Karpas-422 (cell line): ENCODE measurements around the gene ZNF646. TPM values are rescaled to one million over a fixed set of nuclear protein-coding genes. Genes with fewer than 3 reads are reported as not detected.

Source experiments
- DNase-seq: peaks from one replicate; pipeline ENCODE4 v3.0.0-alpha.2; 2015
- H2AFZ ChIP-seq: fragments of 200-600 bp; sonication (generic); 2 replicates; pipeline ENCODE4 v1.6.1; 2014; ENCODE audit warnings: antibody characterized with exemption, low read length, mixed read lengths
- H3K27ac ChIP-seq: fragments of 200-600 bp; sonication (generic); 2 replicates; pipeline ENCODE4 v1.5.1; 2014; ENCODE audit warnings: mild to moderate bottlenecking, low read length, moderate library complexity
- H3K27me3 ChIP-seq: fragments of 200-600 bp; sonication (generic); 2 replicates; pipeline ENCODE4 v1.6.1; 2014; ENCODE audit warnings: low read length, mixed read lengths
- H3K36me3 ChIP-seq: fragments of 200-600 bp; sonication (generic); 2 replicates; pipeline ENCODE4 v1.6.1; 2014; ENCODE audit warnings: low read length, mixed read lengths; ENCODE audit not compliant: insufficient read depth
- H3K4me1 ChIP-seq: fragments of 200-600 bp; sonication (generic); 2 replicates; pipeline ENCODE4 v1.6.1; 2014; ENCODE audit warnings: mild to moderate bottlenecking, low read length, mixed read lengths
- H3K4me2 ChIP-seq: fragments of 200-600 bp; sonication (generic); 2 replicates; pipeline ENCODE4 v1.6.1; 2014; ENCODE audit warnings: low read length, low read depth, mild to moderate bottlenecking; ENCODE audit not compliant: poor library complexity, severe bottlenecking
- H3K4me3 ChIP-seq: fragments of 200-600 bp; sonication (generic); 2 replicates; pipeline ENCODE4 v1.5.1; 2014; ENCODE audit warnings: mild to moderate bottlenecking, antibody characterized with exemption, low read length, mixed read lengths
- H3K79me2 ChIP-seq: fragments of 200-600 bp; sonication (generic); 2 replicates; pipeline ENCODE4 v1.6.1; 2014; ENCODE audit warnings: mild to moderate bottlenecking, low read length, mixed read lengths
- H3K9ac ChIP-seq: fragments of 200-600 bp; sonication (generic); 2 replicates; pipeline ENCODE4 v1.6.0; 2014; ENCODE audit warnings: low read length
- H3K9me2 ChIP-seq: fragments of 200-600 bp; sonication (generic), shearing (Covaris generic); replicated peaks from 2 replicates; pipeline ENCODE4 v1.6.0; 2014; ENCODE audit warnings: mild to moderate bottlenecking, low read length, moderate library complexity; ENCODE audit not compliant: insufficient read depth
- H3K9me3 ChIP-seq: fragments of 300-700, 200-600 bp; sonication (generic); 2 replicates; pipeline ENCODE4 v1.6.1; 2014; ENCODE audit warnings: low read length, mixed read lengths
- H4K20me1 ChIP-seq: fragments of 200-600 bp; sonication (generic); 2 replicates; pipeline ENCODE4 v1.6.1; 2014; ENCODE audit warnings: mild to moderate bottlenecking, antibody characterized with exemption, low read length, low read depth; ENCODE audit not compliant: insufficient read depth
- total RNA-seq: library from RNA; depleted of rRNA; stranded (reverse); fragments of >200 nt; shearing (Covaris generic); gene quantifications from 2 replicates; pipeline ENCODE4 v1.2.3, GENCODE V29; 2014; ENCODE audit warnings: low replicate concordance

Gene ZNF646
- total RNA-seq, 1 experiment from 2014 or later = 22.0 TPM

- H3K79me2 ChIP-seq = peaks cover 31% of the 10 kb centered on the region
- no peaks in the 10 kb centered on the region for H3K27me3 ChIP-seq
- H3K4me3 ChIP-seq = no peak overlapping the region
- no peaks in the 10 kb centered on the region for H3K9me2 ChIP-seq
- H3K4me2 ChIP-seq = no peak overlapping the region
- H2AFZ ChIP-seq = no peak overlapping the region
- no peak for DNase-seq
- H3K4me1 ChIP-seq = peaks cover 9% of the 10 kb centered on the region
- H3K9ac ChIP-seq = no peak overlapping the region
- no peaks in the 10 kb centered on the region for H4K20me1 ChIP-seq
- H3K36me3 ChIP-seq = 0 out of 2 replicates have a peak, but pooled peaks cover 6% of the 10 kb centered on the region
- H3K9me3 ChIP-seq = no peaks in the 10 kb centered on the region
- no peak overlapping the region for H3K27ac ChIP-seq
These were observed 5.9 kb downstream of the ZNF646 start for GRCh38 chr16:31080035-31080629.

DNA sequence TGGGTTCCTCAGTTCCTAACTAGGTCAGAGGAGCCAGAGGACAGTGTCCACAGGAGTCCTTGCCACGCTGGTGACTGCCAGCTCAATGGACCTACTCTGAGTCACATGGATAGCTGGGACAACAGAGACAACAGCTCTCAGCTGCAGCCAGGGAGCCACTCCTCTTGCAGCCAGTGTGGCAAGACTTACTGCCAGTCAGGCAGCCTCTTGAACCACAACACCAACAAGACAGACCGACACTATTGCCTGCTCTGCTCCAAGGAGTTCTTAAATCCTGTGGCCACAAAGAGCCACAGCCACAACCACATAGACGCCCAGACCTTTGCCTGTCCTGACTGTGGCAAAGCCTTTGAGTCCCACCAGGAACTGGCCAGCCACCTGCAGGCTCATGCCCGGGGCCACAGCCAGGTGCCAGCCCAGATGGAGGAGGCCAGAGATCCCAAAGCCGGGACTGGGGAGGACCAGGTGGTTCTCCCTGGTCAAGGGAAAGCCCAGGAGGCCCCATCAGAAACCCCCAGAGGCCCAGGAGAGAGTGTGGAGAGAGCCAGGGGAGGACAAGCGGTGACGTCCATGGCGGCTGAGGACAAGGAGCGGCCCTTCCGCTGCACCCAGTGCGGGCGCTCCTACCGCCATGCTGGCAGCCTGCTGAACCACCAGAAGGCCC, 6.7 kb downstream of the ZNF646 start:
- Histone ChIP-seq H3K4me2 (no peak overlapping the region), H3K27me3 (no peaks in the 10 kb centered on the region), H2AFZ (no peak overlapping the region), H3K9ac (no peak overlapping the region), H3K4me3 (no peak overlapping the region), H3K79me2 (peaks cover 24% of the 10 kb centered on the region), H3K9me2 (no peaks in the 10 kb centered on the region), H3K27ac (no peak overlapping the region), H3K4me1 (peaks cover 9% of the 10 kb centered on the region), H3K36me3 (0 out of 2 replicates have a peak, but pooled peaks cover 6% of the 10 kb centered on the region), H3K9me3 (no peaks in the 10 kb centered on the region), H4K20me1 (no peaks in the 10 kb centered on the region; the same call in 1 of the 2 replicates)
- no peak for DNase-seq

GRCh38 chr16:31081428-31082351, 7.5 kb downstream of the ZNF646 start:
- Histone ChIP-seq H3K9ac (no peak overlapping the region), H3K4me2 (no peak overlapping the region), H3K4me1 (peaks cover 12% of the 10 kb centered on the region), H4K20me1 (no peaks in the 10 kb centered on the region; the same call in 1 of the 2 replicates), H3K9me3 (no peaks in the 10 kb centered on the region), H3K79me2 (peaks cover 16% of the 10 kb centered on the region), H2AFZ (no peak overlapping the region), H3K9me2 (no peaks in the 10 kb centered on the region), H3K27me3 (no peaks in the 10 kb centered on the region), H3K27ac (no peak overlapping the region), H3K36me3 (0 out of 2 replicates have a peak, but pooled peaks cover 3% of the 10 kb centered on the region), H3K4me3 (no peak overlapping the region)
- no peak for DNase-seq

DNA sequence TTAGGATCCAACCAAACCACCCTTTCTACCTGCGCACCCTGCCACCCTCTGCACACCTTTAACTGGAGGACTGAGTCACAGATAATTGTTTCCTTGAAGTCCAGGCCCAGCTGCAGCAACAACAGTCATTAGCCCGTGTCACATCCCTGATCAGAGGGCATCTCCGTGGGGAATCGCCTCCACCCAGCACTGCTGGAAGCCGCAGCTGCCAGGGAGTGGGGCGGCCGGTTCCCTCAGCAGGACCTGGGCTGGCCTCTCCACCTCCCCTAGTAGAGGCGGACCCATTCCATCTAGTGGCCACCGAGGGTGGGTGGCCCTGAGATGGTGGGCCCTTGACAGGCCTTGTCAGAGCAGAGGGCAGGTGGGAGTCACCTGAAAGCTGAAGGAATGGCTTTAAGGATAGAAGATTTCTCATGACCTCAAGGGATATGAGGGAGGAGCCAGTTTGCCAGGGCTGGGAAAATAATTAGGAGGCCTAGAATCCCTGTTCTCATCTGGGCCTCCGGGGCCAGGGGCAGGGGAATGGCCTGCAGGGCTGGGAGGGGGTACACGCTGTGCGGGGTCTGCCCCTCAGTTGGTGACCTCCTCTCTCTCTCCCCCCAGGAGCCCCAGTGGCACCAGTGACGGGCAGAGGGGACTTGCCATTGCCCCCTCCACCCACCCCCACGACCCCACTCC, 8.3 kb downstream of the ZNF646 start:
- no peaks in the 10 kb centered on the region for H3K36me3 ChIP-seq
- no peak overlapping the region for H3K9ac ChIP-seq
- H2AFZ ChIP-seq = no peak overlapping the region
- peaks cover 8% of the 10 kb centered on the region; the same call in 1 of the 2 replicates for H3K79me2 ChIP-seq
- no peak overlapping the region for H3K4me2 ChIP-seq
- H3K4me3 ChIP-seq = no peak overlapping the region
- H3K27ac ChIP-seq = no peak overlapping the region
- no peaks in the 10 kb centered on the region; the same call in 1 of the 2 replicates for H4K20me1 ChIP-seq
- H3K27me3 ChIP-seq = no peaks in the 10 kb centered on the region
- DNase-seq = peak; percentile 29
- H3K4me1 ChIP-seq = peaks cover 12% of the 10 kb centered on the region
- no peaks in the 10 kb centered on the region for H3K9me3 ChIP-seq
- no peaks in the 10 kb centered on the region for H3K9me2 ChIP-seq

DNA sequence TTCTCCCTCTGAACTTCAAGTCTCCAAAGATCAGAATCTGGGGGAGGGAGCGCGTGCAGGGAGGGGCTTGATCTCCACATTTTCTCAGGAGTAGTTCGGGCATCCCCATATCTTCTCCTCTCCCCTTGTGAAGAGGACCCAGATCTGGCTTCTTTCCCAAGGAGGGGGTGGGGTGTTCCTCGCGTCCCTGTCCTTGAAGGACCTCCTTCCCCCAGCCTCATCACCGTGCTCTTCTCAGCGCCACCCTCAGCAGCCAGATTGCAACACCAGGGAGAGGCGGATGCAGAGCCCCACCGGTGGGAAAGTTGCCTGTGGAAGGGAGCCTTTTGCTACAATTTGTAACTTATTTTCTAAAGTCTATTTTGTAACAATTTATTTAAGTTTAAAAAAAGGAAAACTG, 8.9 kb downstream of the ZNF646 start:
- Histone ChIP-seq H4K20me1 (no peaks in the 10 kb centered on the region; the same call in 1 of the 2 replicates), H3K4me1 (peaks cover 12% of the 10 kb centered on the region), H3K27me3 (no peaks in the 10 kb centered on the region), H3K4me2 (no peak overlapping the region), H3K9ac (no peak overlapping the region), H2AFZ (no peak overlapping the region), H3K4me3 (no peak overlapping the region), H3K27ac (no peak overlapping the region), H3K79me2 (0 out of 2 replicates have a peak, but pooled peaks cover 3% of the 10 kb centered on the region), H3K9me2 (no peaks in the 10 kb centered on the region), H3K9me3 (no peaks in the 10 kb centered on the region), H3K36me3 (no peaks in the 10 kb centered on the region)
- peak; percentile 39 for DNase-seq

DNA sequence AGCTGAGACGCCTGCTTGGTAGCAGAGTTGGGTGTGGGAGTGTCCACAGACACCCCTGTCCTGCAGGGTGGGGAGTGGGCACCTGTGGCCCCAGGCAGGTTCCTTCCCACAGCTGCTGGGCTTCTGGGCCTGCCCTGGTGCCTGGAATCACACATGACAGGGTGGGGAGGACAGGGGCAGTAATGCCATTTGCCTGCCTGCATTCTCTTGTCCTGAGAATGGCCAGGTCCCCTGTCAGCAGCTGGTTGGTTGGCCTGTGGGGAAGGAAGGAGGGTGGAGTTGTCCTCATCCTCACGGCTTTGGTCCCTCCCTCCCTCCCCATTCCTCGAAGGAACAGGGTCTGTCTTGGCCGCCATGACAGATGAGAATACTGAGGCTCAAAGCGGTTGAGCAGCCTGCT, 9.3 kb downstream of the ZNF646 start:
- H3K27me3 ChIP-seq = no peaks in the 10 kb centered on the region
- H3K4me1 ChIP-seq = peaks cover 12% of the 10 kb centered on the region
- no peak overlapping the region for H3K4me3 ChIP-seq
- H4K20me1 ChIP-seq = no peaks in the 10 kb centered on the region; the same call in 1 of the 2 replicates
- DNase-seq = no peak
- no peak overlapping the region for H3K4me2 ChIP-seq
- H3K36me3 ChIP-seq = no peaks in the 10 kb centered on the region
- H3K9me2 ChIP-seq = no peaks in the 10 kb centered on the region
- no peaks in the 10 kb centered on the region for H3K9me3 ChIP-seq
- 0 out of 2 replicates have a peak, but pooled peaks cover 2% of the 10 kb centered on the region for H3K79me2 ChIP-seq
- H2AFZ ChIP-seq = no peak overlapping the region
- no peak overlapping the region for H3K27ac ChIP-seq
- H3K9ac ChIP-seq = no peak overlapping the region

GRCh38 chr16:31083981-31084380, 9.8 kb downstream of the ZNF646 start:
- Histone ChIP-seq H4K20me1 (no peaks in the 10 kb centered on the region; the same call in 1 of the 2 replicates), H3K79me2 (0 out of 2 replicates have a peak, but pooled peaks cover 2% of the 10 kb centered on the region)

More at GRCh38 chr16:31083981-31084380, 9.8 kb downstream of the ZNF646 start:
- peak; percentile 36 for DNase-seq
- Histone ChIP-seq H3K9me2 (no peaks in the 10 kb centered on the region), H3K27ac (no peak overlapping the region), H3K27me3 (no peaks in the 10 kb centered on the region), H3K4me2 (no peak overlapping the region), H3K9me3 (no peaks in the 10 kb centered on the region), H3K4me3 (no peak overlapping the region), H2AFZ (no peak overlapping the region), H3K9ac (no peak overlapping the region), H3K4me1 (peaks cover 12% of the 10 kb centered on the region), H3K36me3 (no peaks in the 10 kb centered on the region)
